Endodermal cell (in vitro differentiated cells): ENCODE results near the gene GSTA4. TPM values are rescaled to one million over a fixed set of nuclear protein-coding genes. Genes with fewer than 3 reads are reported as not detected.
"Not testable (repeated sequence)": the region's sequence is repeated elsewhere in the genome, so short reads cannot be mapped to it uniquely, and the experiment has no call there.

Experiments used
- DNase-seq: peaks from one replicate; pipeline ENCODE4 v3.0.0-alpha.2; 2017
- H3K27ac ChIP-seq: 2 replicates; pipeline ENCODE4 v1.5.1; 2013; ENCODE audit warnings: mild to moderate bottlenecking, low read depth, low read length, moderate library complexity
- H3K27me3 ChIP-seq: 2 replicates; pipeline ENCODE4 v1.6.1; 2013; ENCODE audit warnings: mild to moderate bottlenecking, low read length, moderate library complexity; ENCODE audit not compliant: insufficient read depth, control insufficient read depth, poor library complexity, severe bottlenecking
- H3K36me3 ChIP-seq: 2 replicates; pipeline ENCODE4 v1.7.0; 2013; ENCODE audit warnings: mild to moderate bottlenecking, low read length, moderate library complexity; ENCODE audit not compliant: control insufficient read depth, insufficient read depth
- H3K4me1 ChIP-seq: one replicate; pipeline ENCODE4 v1.7.0; 2013; ENCODE audit warnings: low read length; ENCODE audit not compliant: control insufficient read depth, insufficient read depth
- H3K4me3 ChIP-seq: 2 replicates; pipeline ENCODE4 v1.5.1; 2013; ENCODE audit warnings: mild to moderate bottlenecking, low read length, moderate library complexity
- H3K9ac ChIP-seq: 2 replicates; pipeline ENCODE4 v1.6.1; 2013; ENCODE audit warnings: mild to moderate bottlenecking, low read length, moderate library complexity; ENCODE audit not compliant: poor library complexity, severe bottlenecking; ENCODE audit errors: extremely low read depth
- H3K9me3 ChIP-seq: 2 replicates; pipeline ENCODE4 v1.6.1; 2013; ENCODE audit warnings: mild to moderate bottlenecking, low read length, moderate library complexity; ENCODE audit not compliant: control insufficient read depth
- H3K27ac Mint-ChIP-seq: 2 replicates; pipeline ENCODE4 v1.8.0; 2020; ENCODE audit warnings: mixed read lengths
- H3K27me3 Mint-ChIP-seq: 2 replicates; pipeline ENCODE4 v1.8.0; 2021; ENCODE audit warnings: mild to moderate bottlenecking, mixed read lengths; ENCODE audit not compliant: insufficient read depth
- H3K36me3 Mint-ChIP-seq: 2 replicates; pipeline ENCODE4 v1.8.0; 2020; ENCODE audit warnings: low read depth, mixed read lengths
- H3K4me1 Mint-ChIP-seq: 2 replicates; pipeline ENCODE4 v1.8.0; 2020; ENCODE audit warnings: mixed read lengths
- H3K4me3 Mint-ChIP-seq: 2 replicates; pipeline ENCODE4 v1.8.0; 2020; ENCODE audit warnings: mild to moderate bottlenecking, moderate library complexity, mixed read lengths
- H3K9me3 Mint-ChIP-seq: 2 replicates; pipeline ENCODE4 v1.8.0; 2020; ENCODE audit warnings: mild to moderate bottlenecking, mixed read lengths
- WGBS, 2 experiments: methylation state at CpG; one replicate each; pipeline versions ENCODE4 v1.1.5 to v1.1.7; 2013; ENCODE audit warnings: missing lambda C conversion rate in 2 of 2, mixed read lengths in 1 of 2; ENCODE audit not compliant: insufficient coverage in 1 of 2, insufficient read length in 1 of 2; 5-methylcytosine and 5-hydroxymethylcytosine counted together
- total RNA-seq, 2 donors: library from RNA; stranded (reverse); fragmentation: NEBNext Ultra II Directional in 1 of 2; extraction: Animal tissue kit (Norgen Biotek cat#: 25700) in 1 of 2; gene quantifications; 2 replicates in 1 of 2; 3 replicates in 1 of 2; pipeline ENCODE4 v1.2.1, GENCODE V29; 2021
- TF ChIP-seq, protein P1 (sequence below): fragments of 200-600 bp; sonication (generic); conservative IDR thresholded peaks from 2 replicates; pipeline ENCODE4 v1.5.0; 2021; ENCODE audit warnings: antibody characterized with exemption, mild to moderate bottlenecking

The GSTA4 gene
- total RNA-seq, 2 donors from 2014 or later: 22.0 to 36.1 TPM

DNA sequence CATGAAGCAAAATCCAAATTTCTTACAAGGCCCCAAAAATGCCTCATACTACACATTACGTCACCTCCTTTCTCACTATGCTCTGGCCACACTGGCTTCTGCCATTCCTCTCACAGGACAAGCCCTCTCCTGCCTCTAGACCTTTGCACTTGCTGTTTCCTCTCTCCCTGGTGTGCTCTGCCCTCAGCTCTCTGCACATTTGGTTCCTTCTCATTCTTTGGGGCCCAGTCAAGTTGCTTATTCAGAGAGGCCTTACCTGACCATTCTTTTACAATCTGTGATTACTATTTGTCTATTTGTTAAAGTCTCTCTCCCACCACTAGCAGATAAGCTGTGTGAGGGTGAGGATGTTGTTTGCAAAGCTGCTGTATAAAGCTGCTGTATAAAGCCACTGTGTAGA lies 15.4 kb upstream of the GSTA4 start:
- Mint-ChIP-seq H3K27me3 (no peaks in the 10 kb centered on the region), H3K4me3 (no peak overlapping the region), H3K4me1 (peaks cover 11% of the 10 kb centered on the region), H3K36me3 (peaks cover 53% of the 10 kb centered on the region), H3K27ac (peak overlapping the region; percentile 39), H3K9me3 (no peaks in the 10 kb centered on the region)
- Histone ChIP-seq H3K4me3 (peak overlapping the region; percentile 1), H3K27me3 (no peaks in the 10 kb centered on the region), H3K4me1 (peaks cover 16% of the 10 kb centered on the region), H3K9ac (no peak overlapping the region), H3K36me3 (peaks cover 32% of the 10 kb centered on the region), H3K9me3 (no peaks in the 10 kb centered on the region), H3K27ac (no peak overlapping the region)
- DNase-seq: no peak
- 90 to 100% methylated on average over 1 of the region's 1 CpG for WGBS, 2 experiments
- TF ChIP-seq, protein P1, sequence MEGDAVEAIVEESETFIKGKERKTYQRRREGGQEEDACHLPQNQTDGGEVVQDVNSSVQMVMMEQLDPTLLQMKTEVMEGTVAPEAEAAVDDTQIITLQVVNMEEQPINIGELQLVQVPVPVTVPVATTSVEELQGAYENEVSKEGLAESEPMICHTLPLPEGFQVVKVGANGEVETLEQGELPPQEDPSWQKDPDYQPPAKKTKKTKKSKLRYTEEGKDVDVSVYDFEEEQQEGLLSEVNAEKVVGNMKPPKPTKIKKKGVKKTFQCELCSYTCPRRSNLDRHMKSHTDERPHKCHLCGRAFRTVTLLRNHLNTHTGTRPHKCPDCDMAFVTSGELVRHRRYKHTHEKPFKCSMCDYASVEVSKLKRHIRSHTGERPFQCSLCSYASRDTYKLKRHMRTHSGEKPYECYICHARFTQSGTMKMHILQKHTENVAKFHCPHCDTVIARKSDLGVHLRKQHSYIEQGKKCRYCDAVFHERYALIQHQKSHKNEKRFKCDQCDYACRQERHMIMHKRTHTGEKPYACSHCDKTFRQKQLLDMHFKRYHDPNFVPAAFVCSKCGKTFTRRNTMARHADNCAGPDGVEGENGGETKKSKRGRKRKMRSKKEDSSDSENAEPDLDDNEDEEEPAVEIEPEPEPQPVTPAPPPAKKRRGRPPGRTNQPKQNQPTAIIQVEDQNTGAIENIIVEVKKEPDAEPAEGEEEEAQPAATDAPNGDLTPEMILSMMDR: no peak

- no peaks in the 10 kb centered on the region for H3K9me3 Mint-ChIP-seq
- Histone ChIP-seq H3K27ac (no peak overlapping the region), H3K4me1 (peaks cover 16% of the 10 kb centered on the region), H3K27me3 (no peaks in the 10 kb centered on the region), H3K4me3 (no peak overlapping the region), H3K36me3 (peaks cover 41% of the 10 kb centered on the region), H3K9me3 (no peaks in the 10 kb centered on the region), H3K9ac (no peak overlapping the region)
- H3K27me3 Mint-ChIP-seq: no peaks in the 10 kb centered on the region
- peaks cover 56% of the 10 kb centered on the region for H3K36me3 Mint-ChIP-seq
- peaks cover 11% of the 10 kb centered on the region for H3K4me1 Mint-ChIP-seq
- WGBS, 2 experiments: 92 to 100% methylated on average over 3 of the region's 3 CpGs
- no peak for DNase-seq
- no peak overlapping the region for H3K4me3 Mint-ChIP-seq
- TF ChIP-seq, protein P1: no peak
- no peak overlapping the region for H3K27ac Mint-ChIP-seq
Observed at GRCh38 chr6:53009511-53009910, 14.4 kb upstream of the GSTA4 start.

GRCh38 chr6:53009056-53009455 lies 14.0 kb upstream of the GSTA4 start:
- no peaks in the 10 kb centered on the region for H3K27me3 ChIP-seq
- Mint-ChIP-seq H3K9me3 (no peaks in the 10 kb centered on the region), H3K4me3 (no peak overlapping the region), H3K36me3 (peaks cover 55% of the 10 kb centered on the region), H3K27me3 (no peaks in the 10 kb centered on the region), H3K27ac (no peak overlapping the region), H3K4me1 (peaks cover 11% of the 10 kb centered on the region)
- H3K4me1 ChIP-seq: peaks cover 16% of the 10 kb centered on the region
- no peaks in the 10 kb centered on the region for H3K9me3 ChIP-seq
- no peak overlapping the region for H3K4me3 ChIP-seq
- H3K36me3 ChIP-seq: peaks cover 44% of the 10 kb centered on the region
- TF ChIP-seq, protein P1: no peak
- 80 to 90% methylated on average over 1 to 2 of the region's 2 CpGs for WGBS, 2 experiments
- no peak overlapping the region for H3K27ac ChIP-seq
- no peak for DNase-seq
- no peak overlapping the region for H3K9ac ChIP-seq

DNA sequence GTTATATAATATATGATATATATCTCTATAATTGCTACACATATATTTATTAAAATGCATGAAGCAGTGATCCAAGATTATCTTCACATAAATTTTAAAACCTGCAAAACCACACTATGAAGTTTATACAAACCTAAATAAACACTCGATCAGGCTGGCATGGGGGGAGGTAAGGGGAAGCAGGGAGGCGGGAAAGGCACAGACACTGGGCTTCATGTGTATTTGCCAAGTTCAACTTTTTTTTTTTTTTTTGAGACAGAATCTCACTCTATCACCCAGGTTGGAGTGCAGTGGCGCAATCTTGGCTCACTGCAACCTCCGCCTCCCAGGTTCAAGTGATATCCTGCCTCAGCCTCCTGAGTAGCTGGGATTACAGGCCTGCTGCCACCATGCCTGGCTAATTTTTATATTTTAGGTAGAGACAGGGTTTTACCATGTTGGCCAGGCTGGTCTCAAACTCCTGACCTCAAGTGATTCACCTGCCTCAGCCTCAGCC lies 13.2 kb upstream of the GSTA4 start:
- not testable (repeated sequence) for H3K27me3 Mint-ChIP-seq, H3K4me3 Mint-ChIP-seq, H3K27me3 ChIP-seq, H3K4me3 ChIP-seq, H3K9me3 ChIP-seq, DNase-seq, H3K9ac ChIP-seq, H3K27ac ChIP-seq, H3K27ac Mint-ChIP-seq, H3K9me3 Mint-ChIP-seq
- Histone ChIP-seq H3K36me3 (peaks cover 45% of the 10 kb centered on the region), H3K4me1 (peaks cover 16% of the 10 kb centered on the region)
- Mint-ChIP-seq H3K36me3 (peaks cover 56% of the 10 kb centered on the region), H3K4me1 (peaks cover 11% of the 10 kb centered on the region)
- 94 to 99% methylated on average over 3 to 4 of the region's 4 CpGs for WGBS, 2 experiments
